Measurements from ENCODE around the gene RICTOR.
A peak's percentile ranks its signal among the peaks of the same experiment; 100 is the strongest.

RICTOR gene

GRCh38 chr5:39062530-39062929 lies 11.7 kb downstream of the RICTOR start:
- Histone ChIP-seq H3K27ac (peak overlapping the region; percentile 33), H3K4me3 (ENCODE audit: low read depth in 1 of 2, low read length in 1 of 2) (no peak overlapping the region), H3K36me3 (peaks cover 12% of the 10 kb centered on the region), H3K9me3 (no peaks in the 10 kb centered on the region), H3K27me3 (no peaks in the 10 kb centered on the region), H3K4me1 (ENCODE audit: control insufficient read depth in 1 of 2, insufficient read depth in 1 of 2, low read depth in 1 of 2, low read length in 1 of 2) (peaks cover 9 to 23% of the 10 kb centered on the region in 2 experiments)
- no peak for TF ChIP-seq CTCF (IDR thresholded peaks at IDR 0.05)

GRCh38 chr5:39062104-39062503 lies 12.1 kb downstream of the RICTOR start:
- Histone ChIP-seq H3K4me1 (ENCODE audit: control insufficient read depth in 1 of 2, insufficient read depth in 1 of 2, low read depth in 1 of 2, low read length in 1 of 2) (peaks cover 9 to 27% of the 10 kb centered on the region in 2 experiments), H3K27ac (no peak overlapping the region), H3K27me3 (no peaks in the 10 kb centered on the region), H3K9me3 (no peaks in the 10 kb centered on the region), H3K4me3 (ENCODE audit: low read depth in 1 of 2, low read length in 1 of 2) (no peak overlapping the region), H3K36me3 (peaks cover 12% of the 10 kb centered on the region)
- TF ChIP-seq CTCF (IDR thresholded peaks at IDR 0.05): no peak

- Histone ChIP-seq H3K4me3 (ENCODE audit: low read depth in 1 of 2, low read length in 1 of 2) (no peak overlapping the region), H3K4me1 (ENCODE audit: control insufficient read depth in 1 of 2, insufficient read depth in 1 of 2, low read depth in 1 of 2, low read length in 1 of 2) (peaks cover 9 to 24% of the 10 kb centered on the region in 2 experiments), H3K27me3 (no peaks in the 10 kb centered on the region), H3K27ac (peak overlapping the region; percentile 64), H3K36me3 (peaks cover 6% of the 10 kb centered on the region), H3K9me3 (no peaks in the 10 kb centered on the region)
- TF ChIP-seq CTCF (IDR thresholded peaks at IDR 0.05): no peak
Observed at GRCh38 chr5:39059064-39059463, 15.1 kb downstream of the RICTOR start.

GRCh38 chr5:39058178-39058921 lies 15.8 kb downstream of the RICTOR start:
- Histone ChIP-seq H3K4me3 (ENCODE audit: low read depth in 1 of 2, low read length in 1 of 2) (peak overlapping the region in 1 of 2 experiments; percentile 4), H3K36me3 (peaks cover 6% of the 10 kb centered on the region), H3K27ac (peak overlapping the region; percentile 64), H3K4me1 (ENCODE audit: control insufficient read depth in 1 of 2, insufficient read depth in 1 of 2, low read depth in 1 of 2, low read length in 1 of 2) (peaks cover 9 to 22% of the 10 kb centered on the region in 2 experiments), H3K9me3 (no peaks in the 10 kb centered on the region), H3K27me3 (no peaks in the 10 kb centered on the region)
- TF ChIP-seq CTCF (IDR thresholded peaks at IDR 0.05): no peak

GRCh38 chr5:39057734-39058133 lies 16.5 kb downstream of the RICTOR start:
- Histone ChIP-seq H3K9me3 (no peaks in the 10 kb centered on the region), H3K4me3 (ENCODE audit: low read depth in 1 of 2, low read length in 1 of 2) (peak overlapping the region in 1 of 2 experiments; percentile 4), H3K4me1 (ENCODE audit: control insufficient read depth in 1 of 2, insufficient read depth in 1 of 2, low read depth in 1 of 2, low read length in 1 of 2) (peaks cover 9 to 22% of the 10 kb centered on the region in 2 experiments), H3K27me3 (no peaks in the 10 kb centered on the region), H3K36me3 (peaks cover 6% of the 10 kb centered on the region), H3K27ac (peak overlapping the region; percentile 64)
- no peak for TF ChIP-seq CTCF (IDR thresholded peaks at IDR 0.05)
